Fibroblast of skin of right biceps (primary cell): Measurements from ENCODE around the gene OPA3.
"Not testable (repeated sequence)": the region's sequence is repeated elsewhere in the genome, so short reads cannot be mapped to it uniquely, and the experiment has no call there.

ENCODE experiments used
- DNase-seq: peaks from one replicate; pipeline ENCODE4 v3.0.0-alpha.2; 2013

Gene OPA3

GRCh38 chr19:45517641-45518468, 66.7 kb downstream of the OPA3 start:
- no peak for DNase-seq

- DNase-seq: no peak
These were observed 67.4 kb downstream of the OPA3 start for GRCh38 chr19:45517238-45517637.

DNA sequence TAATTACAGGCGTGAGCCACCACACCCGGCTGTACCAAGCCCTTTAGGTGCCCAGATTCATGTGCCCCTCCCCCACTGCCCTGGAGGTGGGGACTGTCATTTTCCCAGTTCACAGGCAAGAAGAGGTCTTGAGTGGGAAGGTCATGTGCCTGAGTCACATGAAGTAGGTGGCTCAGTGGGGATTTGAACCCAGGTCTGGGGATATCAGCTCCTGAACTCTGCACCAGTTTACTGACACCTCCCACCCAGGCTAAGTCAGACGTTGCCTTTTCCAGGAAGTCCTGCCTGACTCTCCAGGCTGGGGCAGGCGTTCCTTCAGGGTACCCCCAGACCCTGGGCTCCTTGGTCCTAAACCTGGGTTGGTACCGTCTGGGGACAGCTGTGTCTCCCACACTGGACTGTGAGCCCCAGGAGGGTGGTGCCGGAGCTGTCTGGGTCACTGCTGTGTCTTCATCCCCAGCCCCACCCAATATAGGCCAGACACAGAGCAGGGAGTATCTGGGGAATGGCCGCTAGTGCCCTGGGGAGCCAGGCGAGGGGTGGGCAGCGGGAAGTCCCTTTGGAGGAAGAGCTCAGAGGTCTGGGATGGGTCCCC, 68.7 kb downstream of the OPA3 start:
- DNase-seq: no peak

- no peak for DNase-seq
These were observed 69.4 kb downstream of the OPA3 start for GRCh38 chr19:45515081-45515624.

GRCh38 chr19:45514376-45515051, 70.1 kb downstream of the OPA3 start:
- no peak for DNase-seq

- DNase-seq: no peak
These were observed 71.6 kb downstream of the OPA3 start for GRCh38 chr19:45512881-45513483.

- DNase-seq: no peak
These were observed 73.5 kb downstream of the OPA3 start for GRCh38 chr19:45511074-45511473.

- DNase-seq: not testable (repeated sequence)
These were observed 74.2 kb downstream of the OPA3 start for GRCh38 chr19:45510352-45510751.

DNA sequence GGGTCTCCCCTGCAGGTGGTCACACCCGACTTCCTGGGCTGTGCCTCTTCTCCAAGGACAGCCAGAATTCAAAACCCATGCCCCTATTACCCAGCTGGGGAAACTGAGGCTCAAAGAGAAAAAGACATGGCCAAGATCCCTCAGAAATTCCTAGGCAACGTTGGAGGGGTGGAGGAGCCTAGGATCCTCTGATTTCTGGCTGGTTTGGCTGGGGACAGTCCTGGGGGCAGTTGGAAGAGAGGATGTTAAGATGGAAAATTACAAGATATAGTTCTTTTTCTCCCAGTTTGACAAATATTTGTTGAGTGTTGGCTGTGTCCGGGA, 74.9 kb downstream of the OPA3 start:
- no peak for DNase-seq

- peak; percentile 74 for DNase-seq
These were observed 75.5 kb downstream of the OPA3 start for GRCh38 chr19:45508861-45509691.

- peak; percentile 49 for DNase-seq
These were observed 76.2 kb downstream of the OPA3 start for GRCh38 chr19:45508417-45508860.

DNA sequence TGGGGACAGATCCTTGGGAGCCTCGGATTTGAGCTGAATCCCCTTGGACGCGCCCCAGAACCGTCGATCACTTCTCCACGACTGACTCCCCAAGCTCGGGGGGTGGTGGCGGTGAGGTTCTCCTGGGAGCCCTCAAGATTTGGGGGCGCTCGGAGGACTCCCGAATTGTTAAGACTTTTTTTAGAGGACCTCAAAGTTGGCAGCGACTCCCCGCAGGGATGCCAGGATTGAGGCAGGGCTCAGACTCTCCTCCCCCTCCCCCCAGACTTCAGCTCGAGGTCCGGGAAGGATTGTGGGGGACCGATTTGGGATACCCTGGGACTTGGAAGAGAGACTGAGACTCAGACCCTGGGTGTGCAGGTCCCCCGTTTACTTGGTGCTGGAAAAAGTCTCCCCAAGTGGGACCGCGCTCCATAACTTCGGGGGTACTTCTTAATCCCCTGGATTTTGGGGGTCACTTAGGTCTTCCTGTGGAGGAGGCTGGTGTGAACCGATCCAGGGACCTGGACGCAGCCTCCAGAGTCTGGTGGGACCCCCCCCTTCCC, 76.7 kb downstream of the OPA3 start:
- no peak for DNase-seq

DNA sequence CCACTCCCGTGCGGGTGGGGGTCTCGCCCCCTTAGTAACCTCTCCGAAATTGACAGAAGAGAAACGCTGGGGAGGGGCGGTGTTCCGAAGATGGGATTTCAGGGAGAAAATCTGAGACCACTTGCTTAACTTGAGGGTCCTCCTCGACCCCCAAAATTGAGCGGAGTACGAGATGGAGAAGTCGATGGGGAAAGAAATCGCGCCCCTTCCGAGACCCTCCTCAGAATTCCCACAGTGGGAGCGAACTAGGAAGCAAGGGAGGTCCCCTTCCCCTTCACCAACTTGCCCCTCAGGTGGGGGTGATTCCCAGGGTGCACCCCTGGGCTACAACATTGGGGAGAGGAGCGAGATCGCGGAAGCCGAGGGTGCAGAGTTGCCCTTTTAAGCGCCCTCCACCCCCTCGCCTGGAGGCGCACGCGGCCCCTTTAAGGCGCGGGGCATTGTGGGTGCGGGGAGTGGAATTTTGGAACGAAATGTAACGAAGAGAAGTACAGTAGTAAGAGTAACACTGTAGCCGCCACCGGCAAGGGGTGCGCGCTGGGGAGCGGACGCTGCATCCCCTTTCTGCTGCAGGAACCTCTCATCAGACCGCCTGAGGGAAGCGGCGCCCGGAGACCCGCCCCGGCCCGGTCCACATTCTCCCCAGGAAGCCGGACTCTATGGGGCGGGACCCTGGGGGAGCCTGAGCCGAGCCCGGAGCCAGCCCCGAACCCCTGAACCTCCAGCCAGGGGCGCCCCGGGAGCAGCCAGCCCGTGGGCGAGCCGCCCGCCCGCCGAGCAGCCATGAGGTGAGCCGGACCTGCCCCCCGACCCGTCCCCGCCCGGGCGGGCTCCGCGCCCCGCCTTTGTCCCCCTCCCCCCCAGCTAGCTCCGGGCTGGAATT, 77.4 kb downstream of the OPA3 start, which contains the start of gene VASP:
VASP (plus strand) TSS at position 491 of the 883 bp plus-strand sequence; CDS start at position 784, 293 bp downstream.
- peak; percentile 89 for DNase-seq

GRCh38 chr19:45506246-45506988, 78.2 kb downstream of the OPA3 start:
- peak; percentile 94 for DNase-seq

GRCh38 chr19:45505996-45506245, 78.7 kb downstream of the OPA3 start:
- no peak for DNase-seq

DNA sequence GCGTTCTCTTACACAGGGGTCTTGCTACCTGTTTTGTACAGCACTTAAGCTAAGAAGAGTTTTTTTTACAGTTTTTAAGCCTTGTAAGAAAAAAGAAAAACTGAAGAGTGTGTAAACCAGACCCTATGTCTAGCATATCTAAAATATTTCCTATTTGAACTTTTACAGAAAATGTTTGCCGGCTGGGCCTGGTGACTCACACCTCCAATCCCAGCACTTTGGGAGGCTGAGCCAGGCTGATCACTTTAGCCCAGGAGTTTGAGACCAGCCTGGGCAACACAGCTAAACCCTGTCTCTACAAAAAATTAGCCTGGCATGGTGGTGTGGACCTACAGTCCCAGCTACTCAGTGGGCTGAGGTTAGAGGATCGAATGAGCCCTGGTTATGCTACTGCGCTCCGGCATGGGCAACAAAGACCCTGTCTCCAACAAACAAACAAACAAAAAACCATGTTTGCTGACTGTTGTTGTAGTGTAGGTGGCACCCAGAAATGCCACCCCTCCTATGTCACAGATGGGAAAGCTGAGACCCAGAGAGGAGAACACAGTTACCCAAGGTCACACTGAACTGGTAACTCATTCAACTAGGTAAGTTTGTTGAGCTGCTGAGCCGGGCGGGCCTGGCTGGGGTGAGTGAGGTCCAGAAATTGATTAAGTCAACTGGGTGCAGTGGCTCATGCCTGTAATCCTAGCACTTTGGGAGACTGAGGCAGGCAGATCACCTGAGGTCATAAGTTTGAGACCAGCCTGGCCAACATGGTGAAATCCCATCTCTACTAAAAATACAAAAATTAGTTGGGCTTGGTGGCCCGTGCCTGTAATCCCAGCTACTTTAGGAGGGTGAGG, 79.2 kb downstream of the OPA3 start:
- DNase-seq: peak; percentile 54

GRCh38 chr19:45503909-45504308, 80.7 kb downstream of the OPA3 start:
- DNase-seq: no peak

DNA sequence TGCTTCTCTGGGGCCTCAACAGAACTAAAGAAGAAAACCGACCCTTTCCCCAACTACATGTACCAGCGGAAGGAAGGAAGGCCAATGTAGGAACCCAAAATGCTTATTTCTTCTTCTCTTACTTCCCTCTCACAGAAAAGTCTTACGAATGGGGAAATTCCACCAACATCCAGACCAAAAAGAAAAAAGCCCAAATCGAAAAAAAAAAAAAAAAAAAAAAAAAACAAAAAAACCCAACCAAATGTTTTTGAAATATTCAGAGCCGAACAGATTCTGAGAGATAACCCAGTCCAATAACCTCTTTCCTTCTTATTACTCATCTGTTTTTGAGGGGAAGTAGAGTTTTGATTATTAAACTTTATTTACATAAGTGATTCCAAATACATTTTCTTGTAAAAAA, 82.5 kb downstream of the OPA3 start:
- DNase-seq: no peak

- no peak for DNase-seq
These were observed 82.9 kb downstream of the OPA3 start for GRCh38 chr19:45501730-45502014.
